ENCODE results near the gene RAPGEF4.

RAPGEF4 gene

DNA sequence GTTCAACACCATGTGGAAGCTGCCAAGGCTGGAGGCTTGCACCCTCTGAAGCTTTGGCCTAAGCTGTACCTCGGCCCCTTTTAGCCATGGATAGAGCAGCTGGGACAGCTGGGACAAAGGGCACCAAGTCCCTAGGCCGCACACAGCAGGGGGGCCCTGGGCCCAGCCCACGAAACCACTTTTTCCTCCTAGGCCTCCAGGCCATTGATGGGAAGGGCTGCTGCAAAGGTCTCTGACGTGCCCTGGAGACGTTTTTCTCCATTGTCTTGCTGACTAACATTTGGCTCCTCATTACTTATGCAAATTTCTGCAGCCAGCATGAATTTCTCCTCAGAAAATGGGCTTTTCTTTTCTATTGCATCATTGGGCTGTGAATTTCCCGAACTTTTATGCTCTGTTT lies 13.7 kb downstream of the RAPGEF4 start:
- ChIA-PET POLR2A (no interaction called here), CTCF (no interaction called here)
- DNase-seq (ENCODE audit: extremely low spot score) = no peak
- TF ChIP-seq, protein P1, sequence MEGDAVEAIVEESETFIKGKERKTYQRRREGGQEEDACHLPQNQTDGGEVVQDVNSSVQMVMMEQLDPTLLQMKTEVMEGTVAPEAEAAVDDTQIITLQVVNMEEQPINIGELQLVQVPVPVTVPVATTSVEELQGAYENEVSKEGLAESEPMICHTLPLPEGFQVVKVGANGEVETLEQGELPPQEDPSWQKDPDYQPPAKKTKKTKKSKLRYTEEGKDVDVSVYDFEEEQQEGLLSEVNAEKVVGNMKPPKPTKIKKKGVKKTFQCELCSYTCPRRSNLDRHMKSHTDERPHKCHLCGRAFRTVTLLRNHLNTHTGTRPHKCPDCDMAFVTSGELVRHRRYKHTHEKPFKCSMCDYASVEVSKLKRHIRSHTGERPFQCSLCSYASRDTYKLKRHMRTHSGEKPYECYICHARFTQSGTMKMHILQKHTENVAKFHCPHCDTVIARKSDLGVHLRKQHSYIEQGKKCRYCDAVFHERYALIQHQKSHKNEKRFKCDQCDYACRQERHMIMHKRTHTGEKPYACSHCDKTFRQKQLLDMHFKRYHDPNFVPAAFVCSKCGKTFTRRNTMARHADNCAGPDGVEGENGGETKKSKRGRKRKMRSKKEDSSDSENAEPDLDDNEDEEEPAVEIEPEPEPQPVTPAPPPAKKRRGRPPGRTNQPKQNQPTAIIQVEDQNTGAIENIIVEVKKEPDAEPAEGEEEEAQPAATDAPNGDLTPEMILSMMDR (IDR thresholded peaks at IDR 0.05; ENCODE audit: control extremely low read depth, extremely low read depth, low read depth, missing control alignments) = no peak

DNA sequence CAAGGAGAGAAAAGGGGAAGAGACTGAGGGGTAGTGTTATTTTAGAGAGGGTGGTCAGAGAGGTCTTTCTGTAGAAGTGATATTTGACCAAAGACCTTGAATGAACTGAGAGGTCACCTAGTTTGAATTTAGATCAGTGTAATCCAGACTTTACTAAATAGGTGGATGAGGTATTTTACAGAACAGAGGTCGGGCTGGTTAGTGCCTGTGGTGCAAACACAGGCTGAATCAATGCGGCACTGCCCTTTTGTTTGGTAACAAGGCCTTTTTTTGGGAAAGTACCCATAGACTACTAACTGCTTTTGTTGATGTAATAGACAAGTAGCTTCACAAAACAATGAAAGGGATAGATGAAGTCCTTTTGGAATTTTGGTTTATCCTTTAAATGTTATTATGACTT lies 15.9 kb downstream of the RAPGEF4 start:
- DNase-seq (ENCODE audit: extremely low spot score) = no peak
- TF ChIP-seq, protein P1 (IDR thresholded peaks at IDR 0.05; ENCODE audit: control extremely low read depth, extremely low read depth, low read depth, missing control alignments) = no peak
- ChIA-PET CTCF (no interaction called here), POLR2A (no interaction called here)

DNA sequence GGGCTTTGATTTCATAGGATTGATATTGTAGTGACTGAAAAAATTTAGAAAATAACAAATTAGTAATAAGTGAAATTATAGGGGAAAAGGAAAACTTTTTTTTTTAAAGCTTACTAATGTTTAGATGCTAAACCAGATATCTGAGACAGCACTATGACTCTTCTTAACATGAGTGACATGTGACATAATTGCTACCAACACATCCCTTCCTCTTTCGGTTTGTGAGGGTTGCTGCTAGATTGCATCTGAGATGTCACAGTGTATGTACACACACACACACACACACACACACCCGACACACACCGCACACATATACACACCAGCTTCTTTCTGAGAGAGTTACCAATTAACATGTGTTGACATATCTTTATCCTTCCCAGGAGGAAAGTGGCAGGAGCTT lies 18.0 kb downstream of the RAPGEF4 start:
- TF ChIP-seq, protein P1 (IDR thresholded peaks at IDR 0.05; ENCODE audit: control extremely low read depth, extremely low read depth, low read depth, missing control alignments) = no peak
- POLR2A ChIA-PET = interaction anchor here (0.7 kb wide), 1 partner anchor 104 kb away, joined by 3 read pairs; no protein-coding TSS in a partner anchor
- CTCF ChIA-PET = no interaction called here
- DNase-seq (ENCODE audit: extremely low spot score) = no peak

DNA sequence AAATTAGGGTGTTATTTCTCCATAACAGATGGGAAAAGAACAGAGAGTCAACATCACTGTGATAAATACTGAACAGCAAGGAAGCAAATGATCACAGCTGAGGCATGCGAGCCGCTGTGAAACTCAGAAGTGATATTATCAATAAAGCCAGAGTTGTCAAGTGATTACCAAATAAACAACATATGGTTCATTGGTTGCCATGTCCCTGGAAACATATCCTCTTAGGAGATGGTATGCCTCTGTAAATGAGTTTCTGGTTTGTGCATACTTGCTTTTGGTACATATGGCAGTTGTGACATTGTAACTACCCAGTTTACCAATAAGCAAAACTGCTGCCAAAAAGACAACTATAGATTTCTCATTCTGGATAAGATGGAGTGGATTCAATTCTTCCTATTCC lies 23.8 kb downstream of the RAPGEF4 start:
- ChIA-PET CTCF (interaction anchor here (1.5 kb wide), 1 partner anchor 15 kb away, joined by 4 read pairs; no protein-coding TSS in a partner anchor), POLR2A (no interaction called here)
- DNase-seq (ENCODE audit: extremely low spot score) = no peak

DNA sequence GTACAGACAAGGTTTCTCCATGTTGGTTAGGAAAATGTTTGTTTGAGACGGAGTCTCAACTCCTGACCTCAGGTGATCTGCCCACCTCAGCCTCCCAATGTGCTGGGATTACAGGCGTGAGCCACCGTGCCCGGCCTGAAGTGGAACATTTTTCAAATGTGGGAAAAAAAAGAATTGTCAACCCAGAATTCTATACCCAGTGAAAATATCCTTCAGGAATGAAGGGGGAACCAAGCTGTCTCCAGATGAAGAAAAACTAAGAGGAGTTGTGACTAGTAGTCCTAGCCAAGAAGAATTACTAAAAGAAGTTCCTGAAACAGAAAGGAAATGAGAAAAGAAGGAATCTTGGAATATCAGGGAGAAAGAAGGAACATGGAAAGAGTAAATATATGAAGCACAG lies 25.7 kb downstream of the RAPGEF4 start:
- DNase-seq (ENCODE audit: extremely low spot score) = no peak
- TF ChIP-seq, protein P1 (IDR thresholded peaks at IDR 0.05; ENCODE audit: control extremely low read depth, extremely low read depth, low read depth, missing control alignments) = no peak
- ChIA-PET CTCF (no interaction called here), POLR2A (no interaction called here)

More for the DNA sequence above, 23.8 kb downstream of the RAPGEF4 start:
- TF ChIP-seq, protein P1 (IDR thresholded peaks at IDR 0.05; ENCODE audit: control extremely low read depth, extremely low read depth, low read depth, missing control alignments) = no peak

DNA sequence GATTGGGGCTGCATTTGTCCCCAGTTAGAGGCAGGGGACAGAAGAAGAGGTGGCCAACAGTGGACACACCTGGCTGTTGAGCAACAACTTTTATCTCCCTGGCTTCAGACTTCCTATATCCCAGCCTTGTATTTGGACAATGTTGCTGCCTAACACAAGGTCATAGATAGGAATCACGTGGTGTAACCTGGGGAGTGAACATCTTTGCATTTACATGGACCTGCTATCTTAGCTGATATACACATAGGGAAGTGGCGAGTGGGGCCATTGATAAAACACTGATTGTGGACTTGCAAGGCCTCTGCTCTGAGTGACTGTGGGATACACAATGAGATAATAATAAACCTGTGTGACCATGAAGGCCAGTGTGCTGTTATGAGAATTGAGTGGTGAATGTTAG lies 26.9 kb downstream of the RAPGEF4 start:
- TF ChIP-seq, protein P1 (IDR thresholded peaks at IDR 0.05; ENCODE audit: control extremely low read depth, extremely low read depth, low read depth, missing control alignments) = no peak
- CTCF ChIA-PET = no interaction called here
- no peak for DNase-seq (ENCODE audit: extremely low spot score)
- POLR2A ChIA-PET = no interaction called here

DNA sequence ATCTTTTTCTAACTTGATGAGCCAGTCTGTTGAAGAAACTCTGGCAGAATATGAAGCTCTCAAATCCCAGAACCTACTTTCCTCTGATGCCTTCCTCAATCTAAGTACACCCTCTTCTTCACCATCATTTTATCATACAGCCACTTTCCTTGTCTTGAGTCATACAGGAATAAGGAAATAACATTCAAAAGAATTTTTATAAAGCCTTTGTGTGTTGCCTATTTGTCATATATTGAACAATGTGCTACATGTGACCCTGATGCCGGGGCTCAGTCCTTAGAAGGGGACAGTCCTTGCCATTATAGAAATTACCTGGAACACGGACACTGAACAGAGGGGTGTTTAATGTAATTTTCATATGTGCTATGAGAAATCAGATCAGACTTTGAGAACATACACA lies 27.4 kb downstream of the RAPGEF4 start:
- POLR2A ChIA-PET = no interaction called here
- TF ChIP-seq, protein P1 (IDR thresholded peaks at IDR 0.05; ENCODE audit: control extremely low read depth, extremely low read depth, low read depth, missing control alignments) = no peak
- CTCF ChIA-PET = no interaction called here
- no peak for DNase-seq (ENCODE audit: extremely low spot score)

All from GM10248 (cell line).